Measurements from ENCODE around the gene FADS3.

DNA sequence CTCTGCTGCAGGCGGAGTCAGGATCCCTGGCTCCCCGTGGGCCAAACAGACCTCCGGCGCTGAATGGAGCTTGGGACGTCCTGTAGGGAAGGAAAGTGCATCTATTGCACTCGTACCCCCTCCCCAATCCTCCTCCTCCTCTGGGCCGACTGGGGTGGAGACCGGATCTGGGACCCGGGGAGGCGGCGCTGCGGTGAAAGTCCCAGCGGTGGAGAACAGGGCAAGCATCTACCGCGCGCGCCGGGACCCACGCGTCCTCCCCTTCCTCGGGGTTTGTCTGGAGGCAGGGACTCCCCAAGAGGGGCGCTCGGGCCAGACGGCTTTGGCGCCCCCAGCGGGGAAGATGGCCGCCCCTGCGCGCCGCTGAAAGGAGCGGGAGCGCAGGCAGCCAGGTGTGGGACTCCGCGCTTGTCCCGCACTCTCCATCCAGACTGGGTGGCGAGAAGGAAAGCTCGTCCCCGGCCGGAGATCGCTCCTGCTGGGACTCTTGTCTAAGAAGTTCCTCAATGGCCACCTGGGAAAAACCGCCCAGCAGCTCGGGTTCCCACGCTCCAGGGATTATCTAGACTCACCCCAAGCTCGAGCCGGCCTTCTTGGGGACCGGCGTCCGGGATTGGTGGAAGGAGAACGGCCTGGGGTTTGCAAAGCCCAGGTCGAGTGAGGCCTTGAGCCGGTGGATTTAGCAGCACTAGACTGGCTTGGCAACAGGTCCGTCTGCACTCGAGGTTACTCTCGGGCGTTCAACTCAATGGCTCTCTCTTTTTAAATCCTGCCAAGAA is 62.5 kb downstream of the FADS3 start:
- TF ChIP-seq CTCF (conservative IDR thresholded peaks at IDR 0.05 in 1 of 2, IDR thresholded peaks at IDR 0.05 in 1 of 2; ENCODE audit: extremely low read depth in 1 of 2, insufficient read depth in 1 of 2, low read depth in 1 of 2, low read length in 2 of 2), result peak; percentile 24 to 43
- TF ChIP-seq EZH2 (IDR thresholded peaks at IDR 0.05; ENCODE audit: borderline replicate concordance, low read length), result no peak
